ENCODE data around the gene HES3. TPM values are rescaled to one million over a fixed set of nuclear protein-coding genes. Genes with fewer than 3 reads are reported as not detected.
"Not testable (repeated sequence)": the region's sequence is repeated elsewhere in the genome, so short reads cannot be mapped to it uniquely, and the experiment has no call there.

The HES3 gene
- total RNA-seq, 1 donor: not detected

- no peaks in the 10 kb centered on the region for H3K27me3 ChIP-seq (ENCODE audit: insufficient read depth, low read length)
- no peak overlapping the region for H3K27ac ChIP-seq (ENCODE audit: low read depth, low read length)
- no peak overlapping the region for H2AFZ ChIP-seq (ENCODE audit: low read length)
- H3K4me2 ChIP-seq (ENCODE audit: insufficient read depth, low read length): no peak overlapping the region
- H3K79me2 ChIP-seq (ENCODE audit: insufficient read depth, low read length): no peaks in the 10 kb centered on the region
- no peak overlapping the region for H3K4me3 ChIP-seq (ENCODE audit: insufficient read depth, low read length)
- H4K20me1 ChIP-seq (ENCODE audit: insufficient read depth, low read length): no peaks in the 10 kb centered on the region
- no peaks in the 10 kb centered on the region for H3K9me3 ChIP-seq (ENCODE audit: low read depth, low read length)
- no peak for TF ChIP-seq CTCF (IDR thresholded peaks at IDR 0.05; ENCODE audit: extremely low read depth, low read depth, low read length)
- H3K4me1 ChIP-seq (ENCODE audit: insufficient read depth, low read length): no peaks in the 10 kb centered on the region
- peak; percentile 71 for DNase-seq (ENCODE audit: insufficient read length, low spot score, missing footprints)
- H3K36me3 ChIP-seq (ENCODE audit: insufficient read depth, low read length): peaks cover 3% of the 10 kb centered on the region
Observed at GRCh38 chr1:6211731-6212130, 32.2 kb upstream of the HES3 start.

GRCh38 chr1:6212193-6212959 lies 31.6 kb upstream of the HES3 start:
- TF ChIP-seq CTCF (IDR thresholded peaks at IDR 0.05; ENCODE audit: extremely low read depth, low read depth, low read length): no peak
- Histone ChIP-seq H3K4me3 (ENCODE audit: insufficient read depth, low read length) (no peak overlapping the region), H3K27me3 (ENCODE audit: insufficient read depth, low read length) (no peaks in the 10 kb centered on the region), H3K36me3 (ENCODE audit: insufficient read depth, low read length) (peaks cover 3% of the 10 kb centered on the region), H3K9me3 (ENCODE audit: low read depth, low read length) (no peaks in the 10 kb centered on the region), H3K79me2 (ENCODE audit: insufficient read depth, low read length) (no peaks in the 10 kb centered on the region), H3K27ac (ENCODE audit: low read depth, low read length) (no peak overlapping the region), H4K20me1 (ENCODE audit: insufficient read depth, low read length) (no peaks in the 10 kb centered on the region), H3K4me2 (ENCODE audit: insufficient read depth, low read length) (no peak overlapping the region), H3K4me1 (ENCODE audit: insufficient read depth, low read length) (no peaks in the 10 kb centered on the region), H2AFZ (ENCODE audit: low read length) (no peak overlapping the region)
- DNase-seq (ENCODE audit: insufficient read length, low spot score, missing footprints): peak; percentile 88

GRCh38 chr1:6218375-6219164 lies 25.4 kb upstream of the HES3 start:
- TF ChIP-seq CTCF (IDR thresholded peaks at IDR 0.05; ENCODE audit: extremely low read depth, low read depth, low read length): no peak

GRCh38 chr1:6219641-6220040 lies 24.3 kb upstream of the HES3 start:
- H3K27me3 ChIP-seq (ENCODE audit: insufficient read depth, low read length); H3K4me1 ChIP-seq (ENCODE audit: insufficient read depth, low read length); H3K4me2 ChIP-seq (ENCODE audit: insufficient read depth, low read length); DNase-seq (ENCODE audit: insufficient read length, low spot score, missing footprints); H2AFZ ChIP-seq (ENCODE audit: low read length); H3K27ac ChIP-seq (ENCODE audit: low read depth, low read length); H3K79me2 ChIP-seq (ENCODE audit: insufficient read depth, low read length); H4K20me1 ChIP-seq (ENCODE audit: insufficient read depth, low read length); H3K9me3 ChIP-seq (ENCODE audit: low read depth, low read length); H3K4me3 ChIP-seq (ENCODE audit: insufficient read depth, low read length): not testable (repeated sequence)
- H3K36me3 ChIP-seq (ENCODE audit: insufficient read depth, low read length): peaks cover 20% of the 10 kb centered on the region

More at GRCh38 chr1:6218375-6219164, 25.4 kb upstream of the HES3 start:
- no peak overlapping the region for H3K27ac ChIP-seq (ENCODE audit: low read depth, low read length)
- H3K9me3 ChIP-seq (ENCODE audit: low read depth, low read length): no peaks in the 10 kb centered on the region
- no peak overlapping the region for H3K4me3 ChIP-seq (ENCODE audit: insufficient read depth, low read length)
- no peaks in the 10 kb centered on the region for H3K27me3 ChIP-seq (ENCODE audit: insufficient read depth, low read length)
- peaks cover 9% of the 10 kb centered on the region for H3K36me3 ChIP-seq (ENCODE audit: insufficient read depth, low read length)
- no peaks in the 10 kb centered on the region for H3K4me1 ChIP-seq (ENCODE audit: insufficient read depth, low read length)
- no peak overlapping the region for H2AFZ ChIP-seq (ENCODE audit: low read length)
- no peaks in the 10 kb centered on the region for H4K20me1 ChIP-seq (ENCODE audit: insufficient read depth, low read length)
- peak; percentile 49 for DNase-seq (ENCODE audit: insufficient read length, low spot score, missing footprints)
- no peaks in the 10 kb centered on the region for H3K79me2 ChIP-seq (ENCODE audit: insufficient read depth, low read length)
- no peak overlapping the region for H3K4me2 ChIP-seq (ENCODE audit: insufficient read depth, low read length)
